GM06990 (cell line): Measurements from ENCODE around the gene DBET.
"Not testable (repeated sequence)": the region's sequence is repeated elsewhere in the genome, so short reads cannot be mapped to it uniquely, and the experiment has no call there.

Source experiments
- DNase-seq: peaks from one replicate; pipeline ENCODE4 v3.0.0-alpha.2; 2011; ENCODE audit not compliant: insufficient read length; ENCODE audit errors: extremely low read depth
- H3K27me3 ChIP-seq: replicated peaks from 2 replicates; pipeline ENCODE4 v1.6.0; 2011; ENCODE audit warnings: low read length; ENCODE audit not compliant: control insufficient read depth, insufficient read depth
- H3K36me3 ChIP-seq: 2 replicates; pipeline ENCODE4 v1.5.1; 2011; ENCODE audit warnings: low read length; ENCODE audit not compliant: control insufficient read depth, insufficient read depth
- H3K4me3 ChIP-seq: replicated peaks from 2 replicates; pipeline ENCODE4 v1.5.1; 2011; ENCODE audit warnings: low read depth, mild to moderate bottlenecking, control low read depth, low read length

The DBET gene

DNA sequence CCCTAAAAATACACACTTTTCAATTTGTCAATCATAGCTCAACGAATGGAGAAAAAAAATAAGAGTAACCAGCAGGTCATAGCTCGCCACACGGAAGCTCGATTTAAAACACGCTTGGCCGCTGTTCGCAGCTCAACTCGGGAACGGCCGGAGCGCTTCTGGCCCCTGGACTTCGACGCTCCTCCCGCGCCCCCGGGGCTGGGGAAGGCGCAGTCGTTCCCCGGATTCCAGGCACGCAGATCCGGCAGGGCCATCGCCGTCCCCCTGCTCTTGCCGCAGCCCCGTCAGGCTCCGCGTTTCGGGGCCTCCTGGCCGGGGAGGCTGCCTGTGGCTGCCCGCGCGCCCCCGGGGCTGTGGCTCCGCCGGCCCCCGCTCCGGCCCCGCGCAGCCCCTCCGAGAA is 23.4 kb upstream of the DBET start:
- H3K4me3 ChIP-seq, H3K36me3 ChIP-seq, DNase-seq, H3K27me3 ChIP-seq: not testable (repeated sequence)

DNA sequence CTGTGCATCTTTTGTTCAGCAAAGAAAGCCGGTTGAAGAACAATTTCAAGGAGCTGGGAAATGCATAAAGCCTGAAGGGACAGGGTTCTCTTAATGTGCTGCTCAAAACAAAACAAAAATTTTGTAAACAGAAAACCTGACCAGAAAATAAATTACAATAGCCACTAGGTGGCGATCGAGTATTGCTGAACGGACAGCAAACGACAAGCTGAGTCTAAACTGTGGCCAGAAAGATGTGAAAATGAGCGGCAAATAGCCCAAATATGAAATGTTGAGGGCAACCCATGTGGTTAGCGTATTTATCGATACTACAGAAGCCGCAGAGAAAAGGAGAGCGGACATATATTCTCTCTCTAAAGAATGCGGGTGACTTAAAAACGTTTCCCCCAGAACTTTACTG is 16.7 kb upstream of the DBET start:
- not testable (repeated sequence) for DNase-seq, H3K27me3 ChIP-seq, H3K4me3 ChIP-seq, H3K36me3 ChIP-seq

DNA sequence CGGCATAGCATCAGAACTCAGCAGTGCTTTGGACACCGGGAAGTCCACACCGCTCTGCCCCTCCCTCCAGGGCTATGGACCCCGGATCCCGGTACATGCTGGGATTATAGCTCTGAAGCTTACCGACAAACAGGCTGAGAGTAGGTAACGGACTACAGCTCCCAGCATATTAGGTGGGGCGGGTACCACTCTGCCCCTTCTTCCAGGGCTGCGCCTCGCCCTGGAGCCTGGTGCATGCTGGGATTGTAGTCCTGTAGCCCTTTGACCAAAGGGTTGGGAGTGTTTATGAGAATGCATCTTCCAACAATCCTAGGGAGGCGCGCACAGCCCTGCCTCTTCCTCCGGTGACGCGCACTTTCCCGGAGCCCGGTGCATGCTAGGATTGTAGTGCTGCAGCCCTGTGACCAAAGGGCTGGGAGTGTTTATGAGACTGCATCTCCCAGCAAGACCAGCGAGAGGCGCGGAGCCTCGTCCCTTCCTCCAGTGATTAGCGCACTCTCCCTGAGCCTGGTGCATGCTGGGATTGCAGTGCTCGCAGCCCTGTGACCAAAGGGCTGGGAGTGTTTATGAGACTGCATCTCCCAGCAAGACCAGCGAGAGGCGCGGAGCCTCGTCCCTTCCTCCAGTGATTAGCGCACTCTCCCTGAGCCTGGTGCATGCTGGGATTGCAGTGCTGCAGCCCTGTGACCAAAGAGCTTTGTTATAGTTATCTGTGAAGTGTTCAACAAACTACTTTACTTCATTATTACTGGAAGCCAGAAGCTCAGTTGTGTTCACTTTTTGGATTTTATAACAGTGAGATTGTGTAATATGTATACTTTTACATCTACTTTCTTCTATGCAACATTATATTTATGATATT is 14.7 kb upstream of the DBET start:
- not testable (repeated sequence) for H3K36me3 ChIP-seq, H3K4me3 ChIP-seq, H3K27me3 ChIP-seq, DNase-seq

DNA sequence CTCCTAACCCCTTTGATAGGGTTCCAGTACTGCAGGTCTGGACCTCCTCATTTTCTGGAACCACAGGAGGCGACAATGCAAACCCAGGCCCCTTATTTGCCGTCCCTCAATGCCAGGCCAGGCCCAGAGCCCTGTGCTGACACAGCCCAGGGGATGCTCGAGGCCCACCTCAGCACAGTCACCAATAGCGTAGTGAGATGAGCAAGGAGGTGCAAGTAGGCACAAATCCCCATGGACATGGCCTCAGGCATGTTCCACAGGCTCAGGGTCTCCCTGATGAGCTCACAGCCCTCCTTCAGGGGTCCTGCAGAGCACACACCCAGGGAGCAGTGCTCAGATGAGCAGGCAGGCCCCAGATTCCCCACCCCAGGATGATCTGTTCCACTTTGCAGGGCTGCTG is 5.3 kb upstream of the DBET start:
- H3K27me3 ChIP-seq, DNase-seq, H3K36me3 ChIP-seq, H3K4me3 ChIP-seq: not testable (repeated sequence)

DNA sequence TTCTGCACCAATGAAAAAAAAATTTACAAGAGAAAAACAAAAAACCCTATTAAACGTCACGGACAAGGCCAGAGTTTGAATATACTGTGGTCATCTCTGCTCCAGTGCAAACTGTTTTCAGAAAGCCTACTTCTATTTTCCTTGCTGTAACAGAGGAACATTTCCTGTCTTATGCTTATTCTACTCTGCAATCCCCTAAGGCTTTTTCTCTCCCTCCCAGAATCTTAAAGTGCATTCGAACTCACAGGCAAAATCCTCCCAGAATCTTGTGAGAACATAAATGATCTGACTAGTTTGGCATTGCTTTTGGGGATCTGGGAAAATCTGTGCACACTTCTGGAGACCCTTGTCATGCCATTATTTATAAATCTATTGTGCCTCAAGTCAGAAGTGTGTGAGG is 503 bp downstream of the DBET start:
- not testable (repeated sequence) for H3K4me3 ChIP-seq, H3K27me3 ChIP-seq, H3K36me3 ChIP-seq, DNase-seq

DNA sequence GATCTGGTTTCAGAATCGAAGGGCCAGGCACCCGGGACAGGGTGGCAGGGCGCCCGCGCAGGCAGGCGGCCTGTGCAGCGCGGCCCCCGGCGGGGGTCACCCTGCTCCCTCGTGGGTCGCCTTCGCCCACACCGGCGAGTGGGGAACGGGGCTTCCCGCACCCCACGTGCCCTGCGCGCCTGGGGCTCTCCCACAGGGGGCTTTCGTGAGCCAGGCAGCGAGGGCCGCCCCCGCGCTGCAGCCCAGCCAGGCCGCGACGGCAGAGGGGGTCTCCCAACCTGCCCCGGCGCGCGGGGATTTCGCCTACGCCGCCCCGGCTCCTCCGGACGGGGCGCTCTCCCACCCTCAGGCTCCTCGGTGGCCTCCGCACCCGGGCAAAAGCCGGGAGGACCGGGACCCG is 4.0 kb downstream of the DBET start:
- not testable (repeated sequence) for H3K36me3 ChIP-seq, H3K4me3 ChIP-seq, H3K27me3 ChIP-seq
- DNase-seq = peak; percentile 4

DNA sequence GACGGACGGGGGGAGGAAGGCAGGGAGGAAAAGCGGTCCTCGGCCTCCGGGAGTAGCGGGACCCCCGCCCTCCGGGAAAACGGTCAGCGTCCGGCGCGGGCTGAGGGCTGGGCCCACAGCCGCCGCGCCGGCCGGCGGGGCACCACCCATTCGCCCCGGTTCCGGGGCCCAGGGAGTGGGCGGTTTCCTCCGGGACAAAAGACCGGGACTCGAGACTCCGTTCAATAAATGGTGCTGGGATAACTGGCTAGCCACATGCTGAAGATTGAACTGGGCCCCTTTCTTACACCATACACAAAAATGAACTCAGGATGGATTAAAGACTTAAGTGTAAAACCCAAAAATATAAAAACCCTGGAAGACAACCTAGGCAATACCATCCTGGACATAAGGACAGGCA is 28.8 kb downstream of the DBET start:
- DNase-seq, H3K27me3 ChIP-seq, H3K36me3 ChIP-seq, H3K4me3 ChIP-seq: not testable (repeated sequence)

DNA sequence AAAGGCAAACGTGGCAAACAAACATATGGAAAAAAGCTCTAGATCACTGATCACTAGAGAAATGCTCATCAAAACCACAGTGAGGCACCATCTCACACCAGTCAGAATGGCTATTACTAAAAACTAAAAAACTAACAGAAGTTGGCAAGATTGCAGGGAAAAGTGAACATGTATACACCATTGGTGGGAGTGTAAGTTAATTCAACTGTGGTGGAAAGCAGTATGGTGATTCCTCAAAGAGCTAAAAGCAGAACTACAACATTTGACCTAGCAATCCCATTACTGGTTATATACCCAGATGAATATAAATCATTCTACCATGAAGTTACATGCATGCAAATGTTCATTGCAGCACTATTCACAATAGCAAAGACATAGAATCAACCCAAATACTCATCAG is 29.7 kb downstream of the DBET start:
- not testable (repeated sequence) for H3K36me3 ChIP-seq, H3K4me3 ChIP-seq, H3K27me3 ChIP-seq, DNase-seq

DNA sequence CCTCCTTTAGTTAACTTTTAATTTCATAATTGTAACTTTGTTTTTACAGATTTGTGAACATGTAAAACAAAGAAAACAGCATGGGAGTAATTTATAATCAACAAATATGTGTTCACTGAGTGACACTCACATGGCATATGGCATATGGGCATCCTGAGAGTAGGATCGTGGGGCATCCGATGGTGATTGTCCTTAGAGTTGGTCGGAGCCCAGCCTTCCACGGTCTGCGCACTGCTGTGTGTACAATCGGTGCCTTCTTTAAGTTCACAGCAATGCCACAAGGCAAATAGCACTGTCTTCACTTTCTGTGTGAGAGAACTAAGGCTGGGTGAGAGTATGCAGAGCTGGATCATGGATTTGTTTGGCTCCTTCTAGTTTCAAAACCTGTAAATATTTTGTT is 31.0 kb downstream of the DBET start:
- H3K36me3 ChIP-seq, H3K4me3 ChIP-seq, DNase-seq, H3K27me3 ChIP-seq: not testable (repeated sequence)

DNA sequence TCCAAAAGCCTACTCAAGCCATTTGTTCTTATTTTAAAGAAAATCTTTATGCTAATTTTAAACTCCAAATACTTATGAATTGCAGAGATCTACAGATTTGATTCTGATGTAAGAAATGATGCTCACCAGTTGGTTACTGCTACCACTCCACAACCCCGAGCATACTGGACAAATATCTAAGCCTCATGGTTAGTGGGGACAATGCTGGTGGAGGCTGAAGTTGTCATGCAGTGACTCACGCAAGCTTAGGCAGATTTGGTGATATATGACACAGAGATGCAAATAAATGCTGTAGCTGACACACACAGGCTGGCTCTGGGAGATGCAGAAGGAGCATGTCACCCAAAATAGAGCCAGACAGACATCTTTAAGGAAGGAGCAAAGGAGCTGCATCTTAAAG is 35.3 kb downstream of the DBET start:
- not testable (repeated sequence) for H3K36me3 ChIP-seq, H3K4me3 ChIP-seq, DNase-seq, H3K27me3 ChIP-seq

DNA sequence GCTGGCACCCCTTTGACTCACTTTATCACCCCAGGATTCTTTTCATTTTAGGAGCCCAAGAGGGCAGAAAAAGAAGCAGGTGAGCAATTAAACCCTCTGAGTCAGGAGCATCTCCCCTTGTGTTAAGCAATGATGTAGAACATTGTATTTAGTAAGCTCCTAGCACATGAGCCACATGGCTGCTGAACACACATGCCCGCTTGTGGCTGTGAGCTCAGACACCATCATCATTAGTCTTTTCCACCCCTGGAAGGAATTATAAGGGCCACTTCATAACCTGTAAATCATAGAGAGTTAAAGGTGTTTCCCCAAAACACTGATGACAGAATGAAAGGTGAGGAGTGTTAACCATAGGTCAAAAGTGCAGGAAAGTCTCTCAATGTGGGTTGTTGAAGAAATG is 37.2 kb downstream of the DBET start:
- H3K4me3 ChIP-seq, DNase-seq, H3K36me3 ChIP-seq, H3K27me3 ChIP-seq: not testable (repeated sequence)

DNA sequence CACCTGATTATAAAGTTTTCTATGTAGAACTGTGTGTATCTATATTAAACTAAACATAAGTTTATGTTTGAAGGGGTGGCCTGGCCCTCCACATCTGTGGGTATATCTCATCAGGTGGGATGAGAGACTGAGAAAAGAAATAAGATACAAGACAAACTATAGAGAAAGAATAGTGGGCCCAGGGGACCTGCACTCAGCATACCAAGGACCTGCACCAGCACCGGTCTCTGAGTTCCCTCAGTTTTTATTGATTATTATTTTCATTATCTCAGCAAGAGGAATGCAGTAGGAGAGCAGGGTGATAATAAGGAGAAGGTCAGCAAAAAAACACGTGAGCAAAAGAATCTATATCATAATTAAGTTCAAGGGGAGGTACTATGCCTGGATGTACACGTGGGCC is 41.9 kb downstream of the DBET start:
- H3K36me3 ChIP-seq, H3K27me3 ChIP-seq, DNase-seq, H3K4me3 ChIP-seq: not testable (repeated sequence)

DNA sequence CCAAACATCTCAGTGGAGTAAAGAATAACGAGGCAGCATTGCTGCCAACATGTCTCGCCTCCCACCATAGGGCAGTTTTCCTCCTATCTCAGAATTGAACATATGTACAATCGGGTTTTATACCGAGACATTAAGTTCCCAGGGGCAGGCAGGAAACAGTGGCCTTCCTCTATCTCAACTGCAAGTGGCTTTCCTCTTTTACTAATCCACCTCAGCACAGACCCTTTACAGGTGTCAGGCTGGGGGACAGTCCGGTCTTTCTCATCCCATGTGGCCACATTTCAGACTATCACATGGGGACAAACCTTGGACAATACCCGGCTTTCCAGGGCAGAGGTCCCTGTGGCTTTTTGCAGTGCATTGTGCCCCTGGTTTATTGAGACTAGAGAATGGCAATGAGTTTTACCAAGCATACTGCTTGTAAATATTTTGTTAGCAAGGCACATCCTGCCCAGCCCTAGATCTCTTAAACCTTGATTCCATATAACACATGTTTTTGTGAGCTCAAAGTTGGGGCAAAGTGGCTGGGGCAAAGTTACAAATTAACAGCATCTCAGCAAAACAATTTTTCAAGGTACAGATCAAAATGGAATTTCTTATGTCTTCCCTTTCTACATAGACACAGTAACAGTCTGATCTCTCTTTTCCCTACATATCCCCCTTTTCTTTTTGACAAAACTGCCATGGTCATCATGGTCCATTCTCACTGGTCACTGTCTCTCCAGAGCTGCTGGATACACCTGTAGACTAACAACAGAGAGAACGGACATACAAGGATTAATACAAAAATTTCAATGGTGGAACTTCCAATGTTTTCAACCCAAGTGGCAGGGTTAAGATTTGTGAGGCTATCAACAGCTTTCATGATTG is 42.5 kb downstream of the DBET start:
- not testable (repeated sequence) for H3K27me3 ChIP-seq, H3K36me3 ChIP-seq, H3K4me3 ChIP-seq, DNase-seq

DNA sequence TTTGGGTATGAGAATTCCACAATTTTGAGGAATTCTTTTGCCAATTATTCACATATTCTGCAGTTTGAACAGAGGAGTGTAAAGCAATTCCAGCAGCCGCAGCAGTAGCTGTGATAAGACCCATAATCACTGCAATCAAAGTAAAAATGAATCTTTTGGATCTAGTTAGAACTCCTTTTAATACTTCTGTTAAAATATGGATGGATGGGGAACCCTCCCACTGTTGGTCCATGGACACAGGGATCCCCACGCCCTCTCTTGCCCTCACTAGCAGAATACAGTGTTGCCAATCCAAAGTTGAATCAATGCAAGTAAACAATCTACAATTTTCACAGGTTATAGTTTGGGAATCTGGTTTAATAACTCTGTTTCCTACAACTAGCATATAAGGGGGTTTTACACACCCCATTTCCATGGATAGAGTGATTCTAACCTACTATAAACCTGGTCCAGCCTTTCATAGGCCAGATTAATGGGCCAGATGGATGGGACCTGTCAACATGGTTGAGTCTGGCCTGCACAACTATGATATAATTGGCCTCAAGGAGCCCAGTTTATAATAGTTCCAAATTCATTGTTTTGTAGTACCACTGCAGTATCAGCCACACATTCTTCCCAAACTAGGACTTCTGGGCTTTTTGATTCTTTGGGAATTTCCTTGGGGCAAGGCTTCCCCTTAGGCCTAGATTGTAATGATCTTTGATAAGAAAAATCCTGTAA is 43.6 kb downstream of the DBET start:
- H3K36me3 ChIP-seq, DNase-seq, H3K27me3 ChIP-seq, H3K4me3 ChIP-seq: not testable (repeated sequence)
